Right lobe of liver (tissue), 4 donors: ENCODE measurements around the gene MRPL17.

Experiments
- POLR2A ChIP-seq: fragments of 450-650 bp; IDR thresholded peaks from one replicate; pipeline ENCODE4 v1.6.1; 2017; ENCODE audit warnings: antibody characterized with exemption, mild to moderate bottlenecking
- TF ChIP-seq, protein P1 (sequence below), 4 donors: fragments of 200-600 bp in 3 of 4; fragments of 450-650 bp in 1 of 4; IDR thresholded peaks; one replicate each; pipeline versions ENCODE4 v1.5.1 to v1.8.0; 2016 to 2022; ENCODE audit warnings: antibody characterized with exemption in 4 of 4, mild to moderate bottlenecking in 2 of 4
- donor health status: DM: no; HTN: no; CAD: no.
- donor health status: DM: no; HTN: no; CAD: no.
- donor health status: DM: no; HTN: yes; CAD: no.

DNA sequence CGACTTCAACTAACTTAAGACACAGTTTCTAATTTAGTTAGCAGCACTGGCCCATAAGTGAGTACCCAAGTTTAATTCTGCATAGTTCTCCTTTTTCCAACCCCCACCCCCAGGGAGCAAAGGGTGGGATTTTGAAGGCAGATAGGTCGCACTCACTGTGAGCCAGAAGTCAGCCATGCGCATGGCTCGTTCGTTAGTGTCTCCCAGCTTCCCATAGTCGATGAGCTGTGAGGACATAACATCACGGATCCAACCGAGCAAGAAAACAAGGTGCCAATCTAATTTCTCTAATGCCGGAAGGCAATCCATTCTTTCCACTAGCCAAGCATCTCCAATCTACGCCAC is 577 bp downstream of the MRPL17 start:
- TF ChIP-seq, protein P1, sequence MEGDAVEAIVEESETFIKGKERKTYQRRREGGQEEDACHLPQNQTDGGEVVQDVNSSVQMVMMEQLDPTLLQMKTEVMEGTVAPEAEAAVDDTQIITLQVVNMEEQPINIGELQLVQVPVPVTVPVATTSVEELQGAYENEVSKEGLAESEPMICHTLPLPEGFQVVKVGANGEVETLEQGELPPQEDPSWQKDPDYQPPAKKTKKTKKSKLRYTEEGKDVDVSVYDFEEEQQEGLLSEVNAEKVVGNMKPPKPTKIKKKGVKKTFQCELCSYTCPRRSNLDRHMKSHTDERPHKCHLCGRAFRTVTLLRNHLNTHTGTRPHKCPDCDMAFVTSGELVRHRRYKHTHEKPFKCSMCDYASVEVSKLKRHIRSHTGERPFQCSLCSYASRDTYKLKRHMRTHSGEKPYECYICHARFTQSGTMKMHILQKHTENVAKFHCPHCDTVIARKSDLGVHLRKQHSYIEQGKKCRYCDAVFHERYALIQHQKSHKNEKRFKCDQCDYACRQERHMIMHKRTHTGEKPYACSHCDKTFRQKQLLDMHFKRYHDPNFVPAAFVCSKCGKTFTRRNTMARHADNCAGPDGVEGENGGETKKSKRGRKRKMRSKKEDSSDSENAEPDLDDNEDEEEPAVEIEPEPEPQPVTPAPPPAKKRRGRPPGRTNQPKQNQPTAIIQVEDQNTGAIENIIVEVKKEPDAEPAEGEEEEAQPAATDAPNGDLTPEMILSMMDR (IDR thresholded peaks at IDR 0.05) = no peak
- TF ChIP-seq POLR2A = no peak
